GM10266 (cell line): ENCODE data around the gene ZCWPW1.
A peak's percentile ranks its signal among the peaks of the same experiment; 100 is the strongest.

Source experiments
- DNase-seq: peaks from one replicate; pipeline ENCODE4 v3.0.0; 2012; ENCODE audit errors: extremely low spot score
- CTCF ChIP-seq: IDR thresholded peaks from 2 replicates; pipeline ENCODE4 v1.5.1; 2012; ENCODE audit warnings: mild to moderate bottlenecking, low read depth; ENCODE audit not compliant: control insufficient read depth, insufficient read depth; ENCODE audit errors: missing control alignments

Gene ZCWPW1

GRCh38 chr7:100413889-100414288 is 14.6 kb downstream of the ZCWPW1 start:
- no peak for TF ChIP-seq CTCF
- DNase-seq = no peak

- DNase-seq = no peak
- TF ChIP-seq CTCF = no peak
Observed at GRCh38 chr7:100413346-100413745, 15.2 kb downstream of the ZCWPW1 start.

GRCh38 chr7:100411101-100411500 is 17.4 kb downstream of the ZCWPW1 start:
- no peak for DNase-seq

GRCh38 chr7:100407285-100408180 is 21.0 kb downstream of the ZCWPW1 start:
- TF ChIP-seq CTCF = peak; percentile 71
- peak; percentile 59 for DNase-seq

More at GRCh38 chr7:100411101-100411500, 17.4 kb downstream of the ZCWPW1 start:
- no peak for TF ChIP-seq CTCF

- no peak for DNase-seq
- TF ChIP-seq CTCF = no peak
Observed at GRCh38 chr7:100406767-100407166, 21.7 kb downstream of the ZCWPW1 start.

GRCh38 chr7:100402241-100402640 is 26.3 kb downstream of the ZCWPW1 start:
- no peak for DNase-seq
- no peak for TF ChIP-seq CTCF

- DNase-seq = no peak
- TF ChIP-seq CTCF = no peak
Observed at GRCh38 chr7:100401811-100402210, 26.7 kb downstream of the ZCWPW1 start.
